GM12892 (cell line): ENCODE results near the gene MCM9.
A peak's percentile ranks its signal among the peaks of the same experiment; 100 is the strongest.

Experiments used
- POLR2A ChIP-seq: IDR thresholded peaks from 2 replicates; pipeline ENCODE4 v1.6.1; 2011; ENCODE audit warnings: low read depth, low read length, control low read depth
- POLR2AphosphoS5 ChIP-seq: IDR thresholded peaks from 2 replicates; pipeline ENCODE4 v1.6.1; 2011; ENCODE audit warnings: low read depth, low read length, control low read depth
- TAF1 ChIP-seq: IDR thresholded peaks from 2 replicates; pipeline ENCODE4 v1.6.1; 2011; ENCODE audit warnings: low read depth, mild to moderate bottlenecking, control low read depth, low read length, borderline replicate concordance

GRCh38 chr6:118934461-118935330, at the start of gene MCM9:
- TF ChIP-seq TAF1 (peak; percentile 13; the same call in 1 of the 2 replicates), POLR2A (peak; percentile 61; the same call in 1 of the 2 replicates), POLR2AphosphoS5 (peak; percentile 68)
